A673 (cell line): ENCODE results near the gene CD40LG. TPM values are rescaled to one million over a fixed set of nuclear protein-coding genes. Genes with fewer than 3 reads are reported as not detected.

ENCODE experiments used
- BruUV-seq: library from RNA; stranded (reverse); fragments of 400-500 nt; replicated peaks from 2 replicates; lab custom pipeline; 2021; lab: Mats Ljungman, UMichigan
- CTCF ChIA-PET: fragments of 300-600 bp; sonication (Branson Sonifier 250); formaldehyde crosslinking; loops from one replicate; lab custom pipeline; 2022; ENCODE audit warnings: antibody characterized with exemption; lab: Charles Lee
- POLR2A ChIA-PET: fragments of 300-600 bp; sonication (Branson Sonifier 250); formaldehyde crosslinking; loops from one replicate; lab custom pipeline; 2022; ENCODE audit warnings: antibody characterized with exemption; ENCODE audit not compliant: low non-redundant PET; lab: Charles Lee
- DNase-seq: peaks from one replicate; pipeline ENCODE4 v3.0.0-alpha.2; 2015; ENCODE audit warnings: low spot score
- H3K27ac ChIP-seq: fragments of 200-600 bp; sonication (generic); 2 replicates; pipeline ENCODE4 v1.5.1; 2016; ENCODE audit warnings: mixed run types, low read depth, mild to moderate bottlenecking, mixed read lengths, antibody characterized with exemption, low read length; ENCODE audit not compliant: poor library complexity, severe bottlenecking
- H3K27me3 ChIP-seq: fragments of 200-600 bp; sonication (generic); replicated peaks from 2 replicates; pipeline ENCODE4 v1.6.1; 2017; ENCODE audit warnings: mixed run types, low read depth, mild to moderate bottlenecking, mixed read lengths, antibody characterized with exemption, low read length; ENCODE audit not compliant: insufficient read depth, poor library complexity
- H3K36me3 ChIP-seq: fragments of 200-600 bp; sonication (generic); 2 replicates; pipeline ENCODE4 v1.6.1; 2016; ENCODE audit warnings: mixed run types, mild to moderate bottlenecking, mixed read lengths, antibody characterized with exemption, low read length; ENCODE audit not compliant: insufficient read depth, poor library complexity, severe bottlenecking
- H3K4me1 ChIP-seq: fragments of 200-600 bp; sonication (generic); 2 replicates; pipeline ENCODE4 v1.6.1; 2017; ENCODE audit warnings: mixed run types, mild to moderate bottlenecking, mixed read lengths, antibody characterized with exemption, low read length; ENCODE audit not compliant: insufficient read depth, poor library complexity, severe bottlenecking
- H3K4me3 ChIP-seq: fragments of 200-600 bp; sonication (generic); 2 replicates; pipeline ENCODE4 v1.5.1; 2016; ENCODE audit warnings: low read depth, mixed run types, mild to moderate bottlenecking, mixed read lengths, low read length; ENCODE audit not compliant: poor library complexity, severe bottlenecking
- H3K9me3 ChIP-seq: fragments of 200-600 bp; sonication (generic); 2 replicates; pipeline ENCODE4 v1.6.1; 2016; ENCODE audit warnings: mixed run types, low read depth, mild to moderate bottlenecking, mixed read lengths, antibody characterized with exemption, low read length; ENCODE audit not compliant: poor library complexity, severe bottlenecking
- CTCF ChIP-seq: fragments of 300-800, 200-600 bp; sonication (generic); conservative IDR thresholded peaks from 2 replicates; pipeline ENCODE4 v1.5.1; 2017; ENCODE audit warnings: low read depth, mild to moderate bottlenecking, antibody characterized with exemption, low read length, moderate library complexity, mixed read lengths
- EZH2 ChIP-seq: fragments of 200-600 bp; sonication (generic); IDR thresholded peaks from 2 replicates; pipeline ENCODE4 v1.6.1; 2017; ENCODE audit warnings: borderline replicate concordance, low read depth, mild to moderate bottlenecking, mixed read lengths, antibody characterized with exemption, low read length; ENCODE audit not compliant: poor library complexity, severe bottlenecking
- intact Hi-C: fragments of 100-400 bp; cut with micrococcal nuclease; formaldehyde crosslinking; loops from one replicate; pipeline ENCODE4 v1.10.0; 2022; ENCODE audit not compliant: unreplicated experiment
- total RNA-seq: library from RNA; stranded (reverse); gene quantifications from 2 replicates; pipeline ENCODE4 v1.2.3, GENCODE V29; 2021

CD40LG gene
- total RNA-seq, 1 experiment from 2014 or later: not detected

DNA sequence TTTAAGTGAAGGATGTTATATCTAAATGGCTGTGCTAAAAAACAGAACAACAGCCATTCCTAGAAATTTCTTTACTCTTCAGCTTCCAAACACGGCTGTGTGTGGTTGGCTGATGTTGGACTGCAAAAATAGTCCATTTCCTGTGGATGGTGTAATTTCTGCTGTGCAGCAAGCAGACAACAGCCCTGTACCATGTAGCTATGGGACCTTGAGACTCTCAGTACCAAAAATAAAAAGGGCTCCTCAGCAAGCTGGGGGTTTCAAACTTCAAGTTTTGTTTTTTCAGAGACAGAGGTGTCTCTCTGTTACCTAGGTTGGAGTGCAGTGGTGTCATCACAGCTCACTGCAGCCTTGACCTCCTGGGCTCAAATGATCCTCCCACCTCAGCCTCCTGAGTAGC, 18.1 kb downstream of the CD40LG start:
- Histone ChIP-seq H3K36me3 (no peaks in the 10 kb centered on the region), H3K4me3 (no peak overlapping the region), H3K4me1 (no peaks in the 10 kb centered on the region), H3K27me3 (no peaks in the 10 kb centered on the region), H3K27ac (no peak overlapping the region), H3K9me3 (no peaks in the 10 kb centered on the region)
- TF ChIP-seq CTCF (no peak), EZH2 (no peak)
- DNase-seq: no peak
- POLR2A ChIA-PET: no interaction called here
- intact Hi-C loops: no loop called here
- BruUV-seq: no TSS peak
- CTCF ChIA-PET: interaction anchor here (1.0 kb wide), 1 partner anchor 18 kb away, joined by 4 read pairs; no protein-coding TSS in a partner anchor

DNA sequence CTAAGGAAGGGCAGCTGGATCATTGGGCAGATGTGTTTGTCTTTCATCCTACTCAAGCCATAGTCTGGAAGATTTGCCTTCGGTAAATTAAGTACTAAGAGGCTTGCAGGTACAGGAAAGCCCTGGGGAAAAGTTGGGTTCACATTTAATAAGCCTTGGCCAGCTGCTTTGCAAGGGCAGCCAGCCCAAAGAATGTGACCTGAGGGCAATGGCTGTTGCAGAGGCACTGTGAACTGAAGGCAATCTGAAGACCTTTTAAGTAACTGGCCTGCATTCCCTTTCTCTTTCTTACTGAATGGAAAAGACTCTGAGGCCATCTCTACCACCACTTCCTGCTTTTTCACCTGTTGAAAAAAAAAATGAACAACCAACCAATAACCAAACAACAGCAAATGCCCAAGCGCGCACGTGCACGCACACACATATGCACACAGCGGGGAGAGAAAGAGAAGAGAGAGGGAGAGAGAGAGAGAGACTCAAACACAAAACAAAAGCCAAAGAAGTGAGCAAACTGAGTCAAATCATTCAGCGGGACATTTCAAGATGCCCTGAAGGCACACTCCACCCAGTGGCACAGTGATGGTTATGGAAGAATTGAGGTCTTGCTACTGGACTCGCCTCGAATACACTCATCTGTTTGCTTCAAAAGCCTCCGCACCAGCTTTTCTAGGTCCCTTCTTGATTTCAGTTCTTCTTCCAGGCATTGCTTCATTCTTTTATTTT, 19.6 kb downstream of the CD40LG start:
- no peaks in the 10 kb centered on the region for H3K36me3 ChIP-seq
- no TSS peak for BruUV-seq
- DNase-seq: no peak
- no peaks in the 10 kb centered on the region for H3K4me1 ChIP-seq
- no peak for TF ChIP-seq EZH2
- TF ChIP-seq CTCF: no peak
- POLR2A ChIA-PET: no interaction called here
- H3K9me3 ChIP-seq: no peaks in the 10 kb centered on the region
- no peaks in the 10 kb centered on the region for H3K27me3 ChIP-seq
- H3K4me3 ChIP-seq: no peak overlapping the region
- intact Hi-C loops: no loop called here
- no peak overlapping the region for H3K27ac ChIP-seq
- CTCF ChIA-PET: no interaction called here

DNA sequence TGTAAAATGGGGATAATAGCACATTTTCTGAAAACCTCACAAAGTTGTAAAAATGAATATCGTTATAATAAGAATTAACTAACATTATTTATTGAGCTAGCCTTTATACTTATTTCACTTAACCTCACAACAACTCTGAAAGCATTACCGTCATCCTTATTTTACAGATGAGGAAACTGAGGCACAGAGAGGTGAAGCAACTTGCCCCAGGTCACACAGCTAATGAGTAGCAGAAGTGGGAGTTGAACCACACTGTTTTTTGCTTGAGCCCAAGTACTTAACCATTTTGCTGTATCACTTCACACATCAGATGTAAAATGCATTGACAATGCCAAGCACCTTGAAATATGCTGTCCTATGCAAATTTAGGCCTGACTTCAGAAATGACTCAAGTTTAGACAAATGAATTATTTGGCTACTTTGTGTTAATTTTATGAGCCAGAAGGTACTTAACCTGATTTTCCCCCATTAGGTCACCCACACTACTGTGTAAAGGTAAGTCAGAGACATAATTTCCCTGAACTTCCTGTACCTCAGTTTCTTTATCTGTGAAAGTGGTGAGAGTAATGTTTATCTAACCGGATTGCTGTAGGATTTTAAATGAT, 23.1 kb downstream of the CD40LG start:
- ChIA-PET POLR2A (no interaction called here), CTCF (no interaction called here)
- Histone ChIP-seq H3K27me3 (no peaks in the 10 kb centered on the region), H3K4me1 (no peaks in the 10 kb centered on the region), H3K36me3 (no peaks in the 10 kb centered on the region), H3K9me3 (no peaks in the 10 kb centered on the region), H3K4me3 (no peak overlapping the region), H3K27ac (no peak overlapping the region)
- no TSS peak for BruUV-seq
- intact Hi-C loops: no loop called here
- TF ChIP-seq CTCF (no peak), EZH2 (no peak)
- DNase-seq: no peak
